K562 (cell line): ENCODE results near the gene NUP85. TPM values are rescaled to one million over a fixed set of nuclear protein-coding genes. Genes with fewer than 3 reads are reported as not detected.
A peak's percentile ranks its signal among the peaks of the same experiment; 100 is the strongest.

Source experiments
- IRF2 ChIP-seq: sonication (generic); formaldehyde crosslinking; IDR thresholded peaks from 2 replicates; pipeline ENCODE4 v1.8.1; 2022; ENCODE audit warnings: mild to moderate bottlenecking, missing genetic modification reagents
- TSC22D4 ChIP-seq: fragments of 450-650 bp; IDR thresholded peaks from 2 replicates; pipeline ENCODE4 v1.6.1; 2016; ENCODE audit warnings: missing genetic modification characterization, missing biosample characterization, control low read depth
- ZNF408 ChIP-seq: fragments of 250-450 bp; sonication (Bioruptor Pico); IDR thresholded peaks from 2 replicates; pipeline ENCODE4 v1.4.0; 2020; ENCODE audit warnings: low read depth, mild to moderate bottlenecking, moderate library complexity
- polyA plus RNA-seq, 8 experiments: library from polyadenylated mRNA; depleted of rRNA in 4 of 8; stranded (reverse) in 5 of 8; unstranded in 3 of 8; fragments of >200 nt; fragmentation: Nextera tagmentation in 2 of 8; fragmentation: Illumina TruSeq in 1 of 8; extraction: Ambion mirVana in 2 of 8; extraction: Trizol in 1 of 8; gene quantifications; 2 replicates each; pipeline versions ENCODE4 v1.2.1 to v1.2.3, GENCODE V29; 2011 to 2014; ENCODE audit warnings: inconsistent platforms in 1 of 8, missing spikeins in 1 of 8
- total RNA-seq, 7 experiments: library from RNA; depleted of rRNA in 6 of 7; stranded (reverse); fragments of >200 nt in 6 of 7; fragmentation: Illumina TruSeq in 2 of 7; extraction: Trizol in 2 of 7; gene quantifications; 2 replicates each; pipeline versions ENCODE4 v1.2.1 to v1.2.3, GENCODE V29; 2011 to 2021; ENCODE audit warnings: low replicate concordance in 1 of 7
- TF ChIP-seq, protein P1 (sequence below): fragments of 450-650 bp; IDR thresholded peaks from 2 replicates; pipeline ENCODE4 v1.6.1; 2014; ENCODE audit warnings: low read depth, mild to moderate bottlenecking, moderate library complexity, borderline replicate concordance
- TF ChIP-seq, protein P2 (sequence below), 2 experiments: fragments of 450-650 bp; conservative IDR thresholded peaks; 2 replicates each; pipeline ENCODE4 v1.6.1; 2017; ENCODE audit warnings: mild to moderate bottlenecking in 2 of 2, moderate library complexity in 2 of 2
- TF ChIP-seq, protein P3 (sequence below), 2 experiments: IDR thresholded peaks; 2 replicates each; pipeline ENCODE4 v1.6.1; 2012; ENCODE audit warnings: improper control_type of control experiment in 2 of 2, low read depth in 2 of 2, low read length in 2 of 2, borderline replicate concordance in 1 of 2
- TF ChIP-seq, protein P4 (sequence below): fragments of 450-650 bp; IDR thresholded peaks from 2 replicates; pipeline ENCODE4 v1.6.1; 2018; ENCODE audit not compliant: partially characterized antibody

The NUP85 gene
- total and polyA plus RNA-seq, 9 of the 15 experiments (the other 6 are each of a cell fraction or from before 2014, with no cell fraction given) = 50.2 to 177 (median 110) TPM

DNA sequence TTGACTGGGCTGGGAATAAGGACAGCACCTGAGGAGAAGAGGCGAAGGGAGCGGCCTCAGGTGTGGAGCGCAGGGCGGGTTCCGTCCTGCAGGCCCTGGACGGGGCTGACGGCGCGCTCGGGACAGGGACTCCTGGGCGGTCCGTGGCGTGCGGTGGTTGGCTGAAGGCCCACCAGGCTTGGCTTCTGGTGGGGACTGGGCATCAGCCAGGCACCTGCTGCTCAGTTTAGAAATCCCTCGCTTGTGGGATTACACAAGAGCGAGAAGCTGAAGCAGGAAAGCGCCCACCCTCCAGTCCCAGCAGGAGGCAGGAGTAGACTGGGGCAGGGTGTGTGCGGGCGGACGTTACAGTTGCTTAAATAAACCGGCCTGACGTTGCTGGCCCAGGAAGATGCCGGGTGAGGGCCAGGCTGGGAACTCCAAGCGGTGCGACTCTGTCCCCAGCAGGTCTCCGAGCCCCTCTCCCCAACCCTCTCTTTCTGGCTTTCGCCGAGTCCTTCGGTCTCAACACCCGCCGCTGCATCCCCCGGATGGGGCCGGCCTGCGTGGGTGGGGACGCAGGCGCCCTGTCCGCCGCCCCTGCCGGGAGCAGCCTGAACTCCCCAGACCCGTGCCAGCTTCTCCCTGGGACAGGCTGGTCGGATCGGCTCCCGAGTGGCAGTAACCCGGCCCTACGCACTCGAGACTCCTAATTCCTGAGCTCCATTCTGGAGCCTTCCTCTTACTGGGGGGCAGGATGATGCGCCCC lies 64.9 kb downstream of the NUP85 start (continued):
- TF ChIP-seq, protein P1, sequence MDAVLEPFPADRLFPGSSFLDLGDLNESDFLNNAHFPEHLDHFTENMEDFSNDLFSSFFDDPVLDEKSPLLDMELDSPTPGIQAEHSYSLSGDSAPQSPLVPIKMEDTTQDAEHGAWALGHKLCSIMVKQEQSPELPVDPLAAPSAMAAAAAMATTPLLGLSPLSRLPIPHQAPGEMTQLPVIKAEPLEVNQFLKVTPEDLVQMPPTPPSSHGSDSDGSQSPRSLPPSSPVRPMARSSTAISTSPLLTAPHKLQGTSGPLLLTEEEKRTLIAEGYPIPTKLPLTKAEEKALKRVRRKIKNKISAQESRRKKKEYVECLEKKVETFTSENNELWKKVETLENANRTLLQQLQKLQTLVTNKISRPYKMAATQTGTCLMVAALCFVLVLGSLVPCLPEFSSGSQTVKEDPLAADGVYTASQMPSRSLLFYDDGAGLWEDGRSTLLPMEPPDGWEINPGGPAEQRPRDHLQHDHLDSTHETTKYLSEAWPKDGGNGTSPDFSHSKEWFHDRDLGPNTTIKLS = no peak
- TF ChIP-seq, protein P2, sequence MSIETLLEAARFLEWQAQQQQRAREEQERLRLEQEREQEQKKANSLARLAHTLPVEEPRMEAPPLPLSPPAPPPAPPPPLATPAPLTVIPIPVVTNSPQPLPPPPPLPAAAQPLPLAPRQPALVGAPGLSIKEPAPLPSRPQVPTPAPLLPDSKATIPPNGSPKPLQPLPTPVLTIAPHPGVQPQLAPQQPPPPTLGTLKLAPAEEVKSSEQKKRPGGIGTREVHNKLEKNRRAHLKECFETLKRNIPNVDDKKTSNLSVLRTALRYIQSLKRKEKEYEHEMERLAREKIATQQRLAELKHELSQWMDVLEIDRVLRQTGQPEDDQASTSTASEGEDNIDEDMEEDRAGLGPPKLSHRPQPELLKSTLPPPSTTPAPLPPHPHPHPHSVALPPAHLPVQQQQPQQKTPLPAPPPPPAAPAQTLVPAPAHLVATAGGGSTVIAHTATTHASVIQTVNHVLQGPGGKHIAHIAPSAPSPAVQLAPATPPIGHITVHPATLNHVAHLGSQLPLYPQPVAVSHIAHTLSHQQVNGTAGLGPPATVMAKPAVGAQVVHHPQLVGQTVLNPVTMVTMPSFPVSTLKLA (conservative IDR thresholded peaks at IDR 0.05) = peak in 1 of 2 experiments; percentile 60; a peak in 1 of 4 replicates
- no peak for TF ChIP-seq IRF2 (CRISPR knock-in tag)
- TF ChIP-seq ZNF408 (CRISPR knock-in tag) = no peak
- TF ChIP-seq, protein P3, sequence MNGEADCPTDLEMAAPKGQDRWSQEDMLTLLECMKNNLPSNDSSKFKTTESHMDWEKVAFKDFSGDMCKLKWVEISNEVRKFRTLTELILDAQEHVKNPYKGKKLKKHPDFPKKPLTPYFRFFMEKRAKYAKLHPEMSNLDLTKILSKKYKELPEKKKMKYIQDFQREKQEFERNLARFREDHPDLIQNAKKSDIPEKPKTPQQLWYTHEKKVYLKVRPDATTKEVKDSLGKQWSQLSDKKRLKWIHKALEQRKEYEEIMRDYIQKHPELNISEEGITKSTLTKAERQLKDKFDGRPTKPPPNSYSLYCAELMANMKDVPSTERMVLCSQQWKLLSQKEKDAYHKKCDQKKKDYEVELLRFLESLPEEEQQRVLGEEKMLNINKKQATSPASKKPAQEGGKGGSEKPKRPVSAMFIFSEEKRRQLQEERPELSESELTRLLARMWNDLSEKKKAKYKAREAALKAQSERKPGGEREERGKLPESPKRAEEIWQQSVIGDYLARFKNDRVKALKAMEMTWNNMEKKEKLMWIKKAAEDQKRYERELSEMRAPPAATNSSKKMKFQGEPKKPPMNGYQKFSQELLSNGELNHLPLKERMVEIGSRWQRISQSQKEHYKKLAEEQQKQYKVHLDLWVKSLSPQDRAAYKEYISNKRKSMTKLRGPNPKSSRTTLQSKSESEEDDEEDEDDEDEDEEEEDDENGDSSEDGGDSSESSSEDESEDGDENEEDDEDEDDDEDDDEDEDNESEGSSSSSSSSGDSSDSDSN (IDR thresholded peaks at IDR 0.05; ENCODE audit: borderline replicate concordance in 1 of 2, low read depth in 2 of 2, low read length in 2 of 2) = peak; percentile 58 to 62; a peak in 2 of 4 replicates
- TF ChIP-seq, protein P4, sequence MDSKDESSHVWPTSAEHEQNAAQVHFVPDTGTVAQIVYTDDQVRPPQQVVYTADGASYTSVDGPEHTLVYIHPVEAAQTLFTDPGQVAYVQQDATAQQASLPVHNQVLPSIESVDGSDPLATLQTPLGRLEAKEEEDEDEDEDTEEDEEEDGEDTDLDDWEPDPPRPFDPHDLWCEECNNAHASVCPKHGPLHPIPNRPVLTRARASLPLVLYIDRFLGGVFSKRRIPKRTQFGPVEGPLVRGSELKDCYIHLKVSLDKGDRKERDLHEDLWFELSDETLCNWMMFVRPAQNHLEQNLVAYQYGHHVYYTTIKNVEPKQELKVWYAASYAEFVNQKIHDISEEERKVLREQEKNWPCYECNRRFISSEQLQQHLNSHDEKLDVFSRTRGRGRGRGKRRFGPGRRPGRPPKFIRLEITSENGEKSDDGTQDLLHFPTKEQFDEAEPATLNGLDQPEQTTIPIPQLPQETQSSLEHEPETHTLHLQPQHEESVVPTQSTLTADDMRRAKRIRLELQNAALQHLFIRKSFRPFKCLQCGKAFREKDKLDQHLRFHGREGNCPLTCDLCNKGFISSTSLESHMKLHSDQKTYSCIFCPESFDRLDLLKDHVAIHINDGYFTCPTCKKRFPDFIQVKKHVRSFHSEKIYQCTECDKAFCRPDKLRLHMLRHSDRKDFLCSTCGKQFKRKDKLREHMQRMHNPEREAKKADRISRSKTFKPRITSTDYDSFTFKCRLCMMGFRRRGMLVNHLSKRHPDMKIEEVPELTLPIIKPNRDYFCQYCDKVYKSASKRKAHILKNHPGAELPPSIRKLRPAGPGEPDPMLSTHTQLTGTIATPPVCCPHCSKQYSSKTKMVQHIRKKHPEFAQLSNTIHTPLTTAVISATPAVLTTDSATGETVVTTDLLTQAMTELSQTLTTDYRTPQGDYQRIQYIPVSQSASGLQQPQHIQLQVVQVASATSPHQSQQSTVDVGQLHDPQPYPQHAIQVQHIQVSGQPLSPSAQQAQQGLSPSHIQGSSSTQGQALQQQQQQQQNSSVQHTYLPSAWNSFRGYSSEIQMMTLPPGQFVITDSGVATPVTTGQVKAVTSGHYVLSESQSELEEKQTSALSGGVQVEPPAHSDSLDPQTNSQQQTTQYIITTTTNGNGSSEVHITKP = peak; percentile 60
- TF ChIP-seq TSC22D4 = no peak
